ENCODE results near the gene ST8SIA4.

Gene ST8SIA4

GRCh38 chr5:100856462-100856861, 46.6 kb downstream of the ST8SIA4 start:
- H3K4me1 ChIP-seq (ENCODE audit: insufficient read depth, low read length, poor library complexity, severe bottlenecking): peaks cover 3% of the 10 kb centered on the region
- no peak for TF ChIP-seq CTCF (conservative IDR thresholded peaks at IDR 0.05; ENCODE audit: low read length)
- H3K27me3 ChIP-seq (ENCODE audit: insufficient read depth, low read length, poor library complexity, severe bottlenecking): no peaks in the 10 kb centered on the region
- no peak overlapping the region for H3K9ac ChIP-seq (ENCODE audit: low read depth, low read length, poor library complexity, severe bottlenecking)
- no peaks in the 10 kb centered on the region for H3F3A ChIP-seq (ENCODE audit: low read depth)
- no peak overlapping the region for H3K4me3 ChIP-seq (ENCODE audit: low read length, poor library complexity, severe bottlenecking)
- H3K9me2 ChIP-seq (replicated peaks; ENCODE audit: low read depth, low read length): no peaks in the 10 kb centered on the region
- no peak overlapping the region for H2AFZ ChIP-seq (ENCODE audit: low read length)
- H3K4me2 ChIP-seq (ENCODE audit: low read depth, low read length, poor library complexity, severe bottlenecking): no peak overlapping the region
- H4K20me1 ChIP-seq (ENCODE audit: insufficient read depth, low read length, poor library complexity, severe bottlenecking): no peaks in the 10 kb centered on the region
- no peaks in the 10 kb centered on the region for H3K79me2 ChIP-seq (ENCODE audit: insufficient read depth, low read length)
- no peaks in the 10 kb centered on the region for H3K9me3 ChIP-seq (ENCODE audit: insufficient read depth, low read depth, low read length)
- peaks cover 7% of the 10 kb centered on the region; the same call in 1 of the 2 replicates for H3K36me3 ChIP-seq (ENCODE audit: insufficient read depth, low read length)

- no peaks in the 10 kb centered on the region for H3F3A ChIP-seq (ENCODE audit: low read depth)
- no peaks in the 10 kb centered on the region for H4K20me1 ChIP-seq (ENCODE audit: insufficient read depth, low read length, poor library complexity, severe bottlenecking)
- H3K4me1 ChIP-seq (ENCODE audit: insufficient read depth, low read length, poor library complexity, severe bottlenecking): peaks cover 3% of the 10 kb centered on the region
- H2AFZ ChIP-seq (ENCODE audit: low read length): no peak overlapping the region
- no peak overlapping the region for H3K9ac ChIP-seq (ENCODE audit: low read depth, low read length, poor library complexity, severe bottlenecking)
- no peaks in the 10 kb centered on the region for H3K9me2 ChIP-seq (replicated peaks; ENCODE audit: low read depth, low read length)
- TF ChIP-seq CTCF (conservative IDR thresholded peaks at IDR 0.05; ENCODE audit: low read length) (no peak), EZH2phosphoT487 (IDR thresholded peaks at IDR 0.05; ENCODE audit: borderline replicate concordance) (no peak)
- H3K4me2 ChIP-seq (ENCODE audit: low read depth, low read length, poor library complexity, severe bottlenecking): no peak overlapping the region
- H3K27me3 ChIP-seq (ENCODE audit: insufficient read depth, low read length, poor library complexity, severe bottlenecking): no peaks in the 10 kb centered on the region
- peaks cover 7% of the 10 kb centered on the region; the same call in 1 of the 2 replicates for H3K36me3 ChIP-seq (ENCODE audit: insufficient read depth, low read length)
- H3K4me3 ChIP-seq (ENCODE audit: low read length, poor library complexity, severe bottlenecking): no peak overlapping the region
- no peaks in the 10 kb centered on the region for H3K79me2 ChIP-seq (ENCODE audit: insufficient read depth, low read length)
- no peaks in the 10 kb centered on the region for H3K9me3 ChIP-seq (ENCODE audit: insufficient read depth, low read depth, low read length)
Measured at GRCh38 chr5:100855937-100856430, 47.1 kb downstream of the ST8SIA4 start.

GRCh38 chr5:100855295-100855694, 47.8 kb downstream of the ST8SIA4 start:
- H2AFZ ChIP-seq (ENCODE audit: low read length): no peak overlapping the region
- no peak overlapping the region for H3K4me3 ChIP-seq (ENCODE audit: low read length, poor library complexity, severe bottlenecking)
- no peaks in the 10 kb centered on the region for H3K79me2 ChIP-seq (ENCODE audit: insufficient read depth, low read length)
- H3K9me2 ChIP-seq (replicated peaks; ENCODE audit: low read depth, low read length): no peaks in the 10 kb centered on the region
- no peaks in the 10 kb centered on the region for H4K20me1 ChIP-seq (ENCODE audit: insufficient read depth, low read length, poor library complexity, severe bottlenecking)
- H3F3A ChIP-seq (ENCODE audit: low read depth): no peaks in the 10 kb centered on the region
- no peak overlapping the region for H3K9ac ChIP-seq (ENCODE audit: low read depth, low read length, poor library complexity, severe bottlenecking)
- no peak for TF ChIP-seq CTCF (conservative IDR thresholded peaks at IDR 0.05; ENCODE audit: low read length)
- TF ChIP-seq EZH2phosphoT487 (IDR thresholded peaks at IDR 0.05; ENCODE audit: borderline replicate concordance): no peak
- H3K4me2 ChIP-seq (ENCODE audit: low read depth, low read length, poor library complexity, severe bottlenecking): no peak overlapping the region
- H3K4me1 ChIP-seq (ENCODE audit: insufficient read depth, low read length, poor library complexity, severe bottlenecking): peaks cover 3% of the 10 kb centered on the region
- peaks cover 7% of the 10 kb centered on the region; the same call in 1 of the 2 replicates for H3K36me3 ChIP-seq (ENCODE audit: insufficient read depth, low read length)
- H3K9me3 ChIP-seq (ENCODE audit: insufficient read depth, low read depth, low read length): no peaks in the 10 kb centered on the region
- H3K27me3 ChIP-seq (ENCODE audit: insufficient read depth, low read length, poor library complexity, severe bottlenecking): no peaks in the 10 kb centered on the region

All from Loucy (cell line).